Breast epithelium (tissue), 4 donors: ENCODE data around the gene PTPN3. TPM values are rescaled to one million over a fixed set of nuclear protein-coding genes. Genes with fewer than 3 reads are reported as not detected.
"Not testable (repeated sequence)": the region's sequence is repeated elsewhere in the genome, so short reads cannot be mapped to it uniquely, and the experiment has no call there.

Source experiments
- DNase-seq, 2 donors: peaks; one replicate each; pipeline ENCODE4 v3.0.0-alpha.2; 2019; ENCODE audit warnings: low spot score in 2 of 2
- H3K27ac ChIP-seq, 2 donors: fragments of 200-600 bp; sonication (generic) in 1 of 2; one replicate each; pipeline ENCODE4 v1.5.1; 2016 to 2019; ENCODE audit warnings: mild to moderate bottlenecking in 1 of 2
- H3K27me3 ChIP-seq, 2 donors: fragments of 200-600 bp; sonication (generic) in 1 of 2; one replicate each; pipeline versions ENCODE4 v1.5.1 to v1.6.0; 2017 to 2019; ENCODE audit warnings: control low read depth in 1 of 2, mild to moderate bottlenecking in 1 of 2
- H3K36me3 ChIP-seq: fragments of 200-600 bp; one replicate; pipeline ENCODE4 v1.5.1; 2019
- H3K4me1 ChIP-seq, 2 donors: fragments of 200-600 bp; sonication (generic); one replicate each; pipeline ENCODE4 v1.5.1; 2016 to 2019; ENCODE audit warnings: control low read depth in 1 of 2
- H3K4me3 ChIP-seq, 3 donors: fragments of 200-600 bp; sonication (generic); 1 replicate in 2 of 3; 2 replicates in 1 of 3; pipeline ENCODE4 v1.5.1; 2016 to 2019; ENCODE audit warnings: mild to moderate bottlenecking in 3 of 3, moderate library complexity in 2 of 3
- H3K9me3 ChIP-seq, 2 donors: fragments of 200-600 bp; sonication (generic) in 1 of 2; one replicate each; pipeline ENCODE4 v1.5.1; 2016 to 2019; ENCODE audit warnings: control low read depth in 1 of 2
- CTCF ChIP-seq, 3 donors: fragments of 450-650 bp; IDR thresholded peaks; one replicate each; pipeline ENCODE4 v1.5.1; 2016 to 2017; ENCODE audit warnings: antibody characterized with exemption in 3 of 3, mild to moderate bottlenecking in 3 of 3, moderate library complexity in 3 of 3
- POLR2A ChIP-seq: fragments of 450-650 bp; IDR thresholded peaks from one replicate; pipeline ENCODE4 v1.6.1; 2016; ENCODE audit warnings: antibody characterized with exemption, mild to moderate bottlenecking, moderate library complexity
- POLR2AphosphoS5 ChIP-seq, 3 donors: sonication (generic); formaldehyde crosslinking; IDR thresholded peaks; one replicate each; pipeline ENCODE4 v1.6.1; 2017; ENCODE audit warnings: antibody characterized with exemption in 3 of 3
- intact Hi-C: fragments of 100-400 bp; cut with DNase I; formaldehyde crosslinking; loops from one replicate; pipeline ENCODE4 v1.15.1; 2023; ENCODE audit warnings: low total_unique reads
- total RNA-seq, 3 donors: library from RNA; depleted of rRNA; stranded (reverse); fragments of >200 nt; gene quantifications; one replicate each; pipeline ENCODE4 v1.1.0, GENCODE V29; 2016

Gene PTPN3
- total RNA-seq, 3 donors from 2014 or later: 4.2 to 21.2 (median 14.4) TPM

GRCh38 chr9:109536859-109537258 lies 38.8 kb upstream of the PTPN3 start:
- no peak for DNase-seq
- peaks cover 0 to 6% of the 10 kb centered on the region in 2 donors for H3K4me1 ChIP-seq
- H3K9me3 ChIP-seq: no peaks in the 10 kb centered on the region
- H3K27me3 ChIP-seq: no peaks in the 10 kb centered on the region
- intact Hi-C loops: no loop called here
- no peak overlapping the region for H3K4me3 ChIP-seq
- TF ChIP-seq POLR2A: no peak
- TF ChIP-seq CTCF (IDR thresholded peaks at IDR 0.05): no peak
- TF ChIP-seq POLR2AphosphoS5 (IDR thresholded peaks at IDR 0.05): no peak
- H3K27ac ChIP-seq: peak overlapping the region; percentile 23 to 69
- H3K36me3 ChIP-seq: no peaks in the 10 kb centered on the region

DNA sequence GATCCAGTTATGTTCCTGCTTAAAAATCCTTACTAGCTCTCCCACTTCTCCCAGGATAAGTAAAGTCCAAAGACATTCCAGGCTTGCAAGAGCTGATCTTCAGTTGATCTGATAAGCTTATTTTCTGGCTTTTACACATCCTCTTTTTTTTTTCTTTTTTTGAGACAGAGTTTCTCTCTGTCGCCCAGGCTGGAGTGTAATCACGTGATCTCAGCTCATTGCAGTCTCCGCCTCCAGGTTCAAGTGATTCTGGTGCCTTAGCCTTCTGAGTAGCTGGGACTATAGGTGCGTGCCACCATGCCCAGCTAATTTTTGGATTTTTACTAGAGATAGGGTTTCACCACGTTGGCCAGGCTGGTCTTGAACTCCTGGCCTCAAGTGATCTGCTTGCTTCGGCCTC lies 37.3 kb upstream of the PTPN3 start:
- DNase-seq: no peak
- Histone ChIP-seq H3K36me3 (no peaks in the 10 kb centered on the region), H3K4me1 (peaks cover 0 to 6% of the 10 kb centered on the region in 2 donors), H3K27me3 (no peaks in the 10 kb centered on the region), H3K27ac (no peak overlapping the region), H3K4me3 (no peak overlapping the region), H3K9me3 (no peaks in the 10 kb centered on the region)
- no peak for TF ChIP-seq POLR2A
- no peak for TF ChIP-seq CTCF (IDR thresholded peaks at IDR 0.05)
- TF ChIP-seq POLR2AphosphoS5 (IDR thresholded peaks at IDR 0.05): no peak
- intact Hi-C loops: no loop called here

DNA sequence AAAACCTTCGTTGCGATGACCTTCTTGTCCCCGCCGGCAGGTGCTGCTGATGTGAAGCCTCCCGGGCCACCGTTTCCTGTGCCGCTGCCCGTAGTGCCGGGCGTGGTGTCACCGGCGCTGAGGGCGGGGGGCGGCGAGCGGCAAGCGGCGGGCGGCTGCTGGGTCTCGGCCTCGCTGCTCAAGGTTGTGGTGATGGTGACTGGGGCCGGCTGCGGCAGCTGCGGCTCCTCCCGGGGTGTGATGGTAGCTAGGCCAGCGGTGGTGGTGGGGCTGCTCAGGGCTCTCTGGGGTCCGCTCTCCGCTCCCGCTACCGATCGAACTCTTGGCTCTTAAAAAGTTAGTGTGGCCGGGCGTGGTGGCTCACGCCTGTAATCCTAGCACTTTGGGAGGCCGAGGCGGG lies 36.0 kb upstream of the PTPN3 start:
- Histone ChIP-seq H3K4me1 (peaks cover 0 to 6% of the 10 kb centered on the region in 2 donors), H3K4me3 (no peak overlapping the region), H3K27me3 (no peaks in the 10 kb centered on the region), H3K9me3 (no peaks in the 10 kb centered on the region), H3K27ac (no peak overlapping the region), H3K36me3 (no peaks in the 10 kb centered on the region)
- TF ChIP-seq POLR2A (no peak), CTCF (IDR thresholded peaks at IDR 0.05) (no peak), POLR2AphosphoS5 (IDR thresholded peaks at IDR 0.05) (no peak)
- intact Hi-C loops: no loop called here
- DNase-seq: no peak

GRCh38 chr9:109532652-109533051 lies 34.5 kb upstream of the PTPN3 start:
- DNase-seq: not testable (repeated sequence)

DNA sequence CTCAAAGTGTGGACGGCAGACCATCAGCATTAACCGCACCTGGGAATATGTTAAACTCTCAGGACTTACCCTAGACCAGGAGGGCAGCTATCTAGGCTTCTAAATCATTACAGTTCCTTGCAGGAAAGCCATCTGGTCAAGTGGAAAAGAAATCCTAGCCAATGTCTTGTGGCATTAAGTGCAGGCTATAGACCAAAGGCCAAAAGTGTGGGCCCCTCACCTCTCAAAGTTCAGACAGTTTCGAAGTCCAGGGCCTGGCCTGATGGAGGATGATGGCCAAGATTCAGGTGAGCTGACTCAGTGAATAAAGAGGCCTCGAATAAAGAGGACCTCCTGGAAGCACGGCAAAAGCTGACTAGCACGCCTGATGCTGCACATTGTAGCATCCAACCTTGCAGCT lies 24.0 kb upstream of the PTPN3 start:
- peaks cover 0 to 7% of the 10 kb centered on the region in 2 donors for H3K4me1 ChIP-seq
- H3K4me3 ChIP-seq: no peak overlapping the region
- no peaks in the 10 kb centered on the region for H3K27me3 ChIP-seq
- DNase-seq: no peak
- no peaks in the 10 kb centered on the region for H3K36me3 ChIP-seq
- no peak for TF ChIP-seq POLR2AphosphoS5 (IDR thresholded peaks at IDR 0.05)
- no peak for TF ChIP-seq POLR2A
- no peak for TF ChIP-seq CTCF (IDR thresholded peaks at IDR 0.05)
- intact Hi-C loops: no loop called here
- no peaks in the 10 kb centered on the region for H3K9me3 ChIP-seq
- H3K27ac ChIP-seq: no peak overlapping the region

More at GRCh38 chr9:109532652-109533051, 34.5 kb upstream of the PTPN3 start:
- H3K9me3 ChIP-seq, H3K27me3 ChIP-seq, H3K4me1 ChIP-seq, H3K4me3 ChIP-seq, H3K36me3 ChIP-seq, H3K27ac ChIP-seq, intact Hi-C loops: not testable (repeated sequence)
